Lung (tissue), 12 donors: ENCODE results near the gene TSPAN16. TPM values are rescaled to one million over a fixed set of nuclear protein-coding genes. Genes with fewer than 3 reads are reported as not detected.

Experiments
- ATAC-seq: fragments of 200-7000 bp; cut with Tn5 transposase; one replicate; pipeline ENCODE4 v1.9.1; 2020; ENCODE audit warnings: moderate number of reproducible peaks; ENCODE audit not compliant: insufficient read depth, low FRiP score
- DNase-seq, 3 donors: peaks; one replicate each; pipeline ENCODE4 v3.0.0-alpha.2; 2013 to 2017
- H3K27ac ChIP-seq, 2 donors: one replicate each; pipeline ENCODE4 v1.5.1; 2013; ENCODE audit warnings: mild to moderate bottlenecking in 2 of 2, moderate library complexity in 2 of 2, control low read depth in 1 of 2, inconsistent platforms in 1 of 2, low read depth in 1 of 2, low read length in 1 of 2
- H3K27me3 ChIP-seq, 3 donors: one replicate each; pipeline ENCODE4 v1.5.1; 2013; ENCODE audit warnings: low read length in 2 of 3; ENCODE audit not compliant: control insufficient read depth in 3 of 3, insufficient read depth in 3 of 3
- H3K36me3 ChIP-seq, 4 donors: one replicate each; pipeline ENCODE4 v1.5.1; 2013; ENCODE audit warnings: low read length in 4 of 4, mild to moderate bottlenecking in 1 of 4, moderate library complexity in 1 of 4; ENCODE audit not compliant: control insufficient read depth in 4 of 4, insufficient read depth in 4 of 4
- H3K4me1 ChIP-seq, 5 donors: one replicate each; pipeline ENCODE4 v1.5.1; 2013; ENCODE audit warnings: low read length in 5 of 5, mild to moderate bottlenecking in 2 of 5, moderate library complexity in 1 of 5; ENCODE audit not compliant: control insufficient read depth in 5 of 5, insufficient read depth in 5 of 5
- H3K4me3 ChIP-seq: one replicate; pipeline ENCODE4 v1.5.1; 2013; ENCODE audit warnings: mild to moderate bottlenecking, control low read depth, moderate library complexity
- H3K9ac ChIP-seq, 2 donors: one replicate each; pipeline ENCODE4 v1.5.1; 2013; ENCODE audit warnings: low read length in 2 of 2, control low read depth in 1 of 2; ENCODE audit not compliant: insufficient read depth in 1 of 2
- H3K9me3 ChIP-seq, 4 donors: one replicate each; pipeline ENCODE4 v1.5.1; 2013; ENCODE audit warnings: low read length in 3 of 4, mild to moderate bottlenecking in 1 of 4, moderate library complexity in 1 of 4; ENCODE audit not compliant: control insufficient read depth in 4 of 4, insufficient read depth in 3 of 4
- WGBS, 2 donors: extraction: QIAGEN DNeasy Blood & Tissue Kit; methylation state at CpG; one replicate each; pipeline ENCODE4 v1.1.7; 2013; 5-methylcytosine and 5-hydroxymethylcytosine counted together
- polyA plus RNA-seq, 2 donors: library from polyadenylated mRNA; stranded (reverse); fragments of 200-250 nt; gene quantifications; one replicate each; pipeline ENCODE4 v1.2.1, GENCODE V29; 2013
- total RNA-seq, 2 donors: library from RNA; depleted of rRNA in 1 of 2; stranded (reverse); fragments of >200 nt in 1 of 2; gene quantifications; one replicate each; pipeline ENCODE4 v1.2.1, GENCODE V29; 2014 to 2021
- TF ChIP-seq, protein P1 (sequence below): IDR thresholded peaks from 2 replicates; pipeline ENCODE4 v1.5.1; 2012; ENCODE audit warnings: mild to moderate bottlenecking; ENCODE audit errors: control extremely low read depth, extremely low read depth
- donor health status: control.
- donor health status: control.
- donor health status: Bipolar disorder and iron deficiency.
- donor health status: healthy.
- donor health status: DM: yes; HTN: yes; CAD: no.

TSPAN16 gene
- total and polyA plus RNA-seq, 4 donors, result not detected

DNA sequence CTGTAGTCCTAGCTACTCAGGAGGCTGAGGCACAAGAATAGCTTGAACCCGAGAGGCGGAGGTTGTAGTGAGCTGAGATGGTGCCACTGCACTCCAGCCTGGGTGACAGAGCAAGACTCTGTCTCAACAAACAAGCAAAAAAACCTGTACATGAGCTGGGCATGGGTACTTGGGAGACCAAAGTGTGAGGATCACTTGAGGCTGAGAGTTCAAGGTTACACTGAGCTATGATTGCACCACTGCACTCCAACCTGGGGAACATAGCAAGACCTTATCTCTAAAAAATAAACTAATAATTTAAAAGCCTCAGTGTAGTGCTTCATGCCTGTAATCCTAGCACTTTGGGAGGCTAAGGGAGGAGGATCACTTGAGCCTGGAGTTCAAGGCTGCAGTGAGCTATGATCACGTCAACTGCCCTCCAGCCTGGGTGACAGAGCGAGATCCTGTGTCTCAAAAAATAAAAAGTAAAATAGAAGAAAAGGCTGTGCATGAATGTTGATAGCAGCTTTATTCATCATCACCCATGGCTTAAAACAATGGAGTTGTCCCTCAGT lies 21.4 kb upstream of the TSPAN16 start:
- Histone ChIP-seq H3K4me3 (no peak overlapping the region), H3K36me3 (no peaks in the 10 kb centered on the region), H3K9me3 (no peaks in the 10 kb centered on the region), H3K4me1 (peaks cover 0 to under 1% (median 0%) of the 10 kb centered on the region in 5 donors), H3K27ac (no peak overlapping the region), H3K9ac (no peak overlapping the region), H3K27me3 (no peaks in the 10 kb centered on the region)
- DNase-seq, result no peak
- WGBS, 2 donors, result 74% methylated on average over 4 of the region's 4 CpGs
- TF ChIP-seq, protein P1, sequence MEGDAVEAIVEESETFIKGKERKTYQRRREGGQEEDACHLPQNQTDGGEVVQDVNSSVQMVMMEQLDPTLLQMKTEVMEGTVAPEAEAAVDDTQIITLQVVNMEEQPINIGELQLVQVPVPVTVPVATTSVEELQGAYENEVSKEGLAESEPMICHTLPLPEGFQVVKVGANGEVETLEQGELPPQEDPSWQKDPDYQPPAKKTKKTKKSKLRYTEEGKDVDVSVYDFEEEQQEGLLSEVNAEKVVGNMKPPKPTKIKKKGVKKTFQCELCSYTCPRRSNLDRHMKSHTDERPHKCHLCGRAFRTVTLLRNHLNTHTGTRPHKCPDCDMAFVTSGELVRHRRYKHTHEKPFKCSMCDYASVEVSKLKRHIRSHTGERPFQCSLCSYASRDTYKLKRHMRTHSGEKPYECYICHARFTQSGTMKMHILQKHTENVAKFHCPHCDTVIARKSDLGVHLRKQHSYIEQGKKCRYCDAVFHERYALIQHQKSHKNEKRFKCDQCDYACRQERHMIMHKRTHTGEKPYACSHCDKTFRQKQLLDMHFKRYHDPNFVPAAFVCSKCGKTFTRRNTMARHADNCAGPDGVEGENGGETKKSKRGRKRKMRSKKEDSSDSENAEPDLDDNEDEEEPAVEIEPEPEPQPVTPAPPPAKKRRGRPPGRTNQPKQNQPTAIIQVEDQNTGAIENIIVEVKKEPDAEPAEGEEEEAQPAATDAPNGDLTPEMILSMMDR, result no peak
- no peak for ATAC-seq

DNA sequence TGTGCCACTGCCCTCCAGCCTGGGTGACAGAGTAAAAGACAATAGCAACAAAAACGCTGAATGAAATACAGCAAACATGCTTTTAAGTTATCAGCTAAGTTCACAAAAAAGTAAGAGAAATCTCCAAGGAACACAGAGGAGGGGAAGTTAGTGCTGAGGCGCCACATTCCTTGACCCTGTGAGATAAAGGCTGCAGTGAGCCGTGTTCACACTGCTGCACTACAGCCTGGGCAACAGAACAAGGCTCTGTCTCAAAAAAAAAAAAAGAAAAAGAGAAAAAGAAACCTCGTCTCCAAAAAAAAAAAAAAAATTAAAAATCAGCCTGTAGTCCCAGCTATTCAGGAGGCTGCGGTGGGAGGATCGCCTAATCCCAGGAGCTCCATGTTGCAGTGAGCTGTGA lies 17.3 kb upstream of the TSPAN16 start:
- no peaks in the 10 kb centered on the region for H3K27me3 ChIP-seq
- WGBS, 2 donors, result 33 to 45% methylated on average over 6 of the region's 6 CpGs
- H3K4me1 ChIP-seq, result peaks cover 0 to 5% (median 0%) of the 10 kb centered on the region in 5 donors
- H3K4me3 ChIP-seq, result no peak overlapping the region
- no peaks in the 10 kb centered on the region for H3K36me3 ChIP-seq
- peak overlapping the region in 1 of 2 donors; percentile 47 for H3K27ac ChIP-seq
- no peak overlapping the region for H3K9ac ChIP-seq
- no peaks in the 10 kb centered on the region for H3K9me3 ChIP-seq
- no peak for ATAC-seq
- TF ChIP-seq, protein P1, result no peak
- DNase-seq, result peak in 2 of 3 donors; percentile 41 to 62

DNA sequence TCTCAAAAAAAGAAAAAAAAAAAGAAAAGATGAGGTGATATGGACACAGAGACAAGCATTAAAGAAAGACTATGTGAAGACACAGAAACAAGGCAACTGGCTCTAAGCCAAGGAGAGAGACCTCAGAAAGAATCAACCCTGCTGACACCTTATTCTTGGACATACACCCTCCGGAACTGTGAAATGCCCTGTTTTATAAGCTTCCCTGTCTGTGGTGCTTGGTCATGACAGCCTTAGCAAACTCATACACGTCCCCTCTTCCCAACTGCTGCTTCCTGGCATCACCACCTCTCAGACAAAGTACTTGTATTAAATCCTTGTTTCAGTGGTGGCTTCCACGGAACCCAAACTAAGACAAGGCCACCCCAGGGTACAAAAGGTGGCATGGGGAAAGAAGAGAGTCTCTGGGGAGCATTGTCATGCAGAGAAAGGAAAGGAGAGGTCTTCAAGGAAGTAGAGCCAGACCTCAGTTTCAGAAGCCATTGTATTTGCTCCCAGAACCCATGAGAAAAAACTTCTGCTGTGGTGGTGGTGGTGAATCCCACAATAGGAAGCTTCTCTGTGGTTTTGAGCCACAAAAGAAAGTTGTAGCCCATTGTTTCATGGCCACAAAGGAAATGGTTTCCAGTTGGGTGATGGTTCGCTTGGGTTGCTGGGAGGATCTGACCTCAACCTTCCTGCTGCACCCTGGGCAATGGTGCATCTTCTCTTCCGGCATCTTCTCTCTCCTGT lies 16.3 kb upstream of the TSPAN16 start:
- DNase-seq, result peak in 1 of 3 donors; percentile 37
- H3K9ac ChIP-seq, result no peak overlapping the region
- no peak for ATAC-seq
- H3K36me3 ChIP-seq, result no peaks in the 10 kb centered on the region
- no peak overlapping the region for H3K4me3 ChIP-seq
- no peak overlapping the region for H3K27ac ChIP-seq
- peaks cover 0 to 9% (median 0%) of the 10 kb centered on the region in 5 donors for H3K4me1 ChIP-seq
- 34 to 54% methylated on average over 5 of the region's 5 CpGs for WGBS, 2 donors
- TF ChIP-seq, protein P1, result no peak
- H3K27me3 ChIP-seq, result no peaks in the 10 kb centered on the region
- no peaks in the 10 kb centered on the region for H3K9me3 ChIP-seq
